Measurements from ENCODE around the gene CDH4.

The CDH4 gene

GRCh38 chr20:61871913-61872312, 619.9 kb downstream of the CDH4 start:
- POLR2A ChIA-PET (ENCODE audit: low non-redundant PET), result no interaction called here
- CTCF ChIA-PET, result no interaction called here
- TF ChIP-seq, protein P1, sequence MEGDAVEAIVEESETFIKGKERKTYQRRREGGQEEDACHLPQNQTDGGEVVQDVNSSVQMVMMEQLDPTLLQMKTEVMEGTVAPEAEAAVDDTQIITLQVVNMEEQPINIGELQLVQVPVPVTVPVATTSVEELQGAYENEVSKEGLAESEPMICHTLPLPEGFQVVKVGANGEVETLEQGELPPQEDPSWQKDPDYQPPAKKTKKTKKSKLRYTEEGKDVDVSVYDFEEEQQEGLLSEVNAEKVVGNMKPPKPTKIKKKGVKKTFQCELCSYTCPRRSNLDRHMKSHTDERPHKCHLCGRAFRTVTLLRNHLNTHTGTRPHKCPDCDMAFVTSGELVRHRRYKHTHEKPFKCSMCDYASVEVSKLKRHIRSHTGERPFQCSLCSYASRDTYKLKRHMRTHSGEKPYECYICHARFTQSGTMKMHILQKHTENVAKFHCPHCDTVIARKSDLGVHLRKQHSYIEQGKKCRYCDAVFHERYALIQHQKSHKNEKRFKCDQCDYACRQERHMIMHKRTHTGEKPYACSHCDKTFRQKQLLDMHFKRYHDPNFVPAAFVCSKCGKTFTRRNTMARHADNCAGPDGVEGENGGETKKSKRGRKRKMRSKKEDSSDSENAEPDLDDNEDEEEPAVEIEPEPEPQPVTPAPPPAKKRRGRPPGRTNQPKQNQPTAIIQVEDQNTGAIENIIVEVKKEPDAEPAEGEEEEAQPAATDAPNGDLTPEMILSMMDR (conservative IDR thresholded peaks at IDR 0.05; ENCODE audit: low read depth), result no peak
- DNase-seq (ENCODE audit: low spot score), result no peak
- no peak overlapping the region for H3K27ac ChIP-seq

DNA sequence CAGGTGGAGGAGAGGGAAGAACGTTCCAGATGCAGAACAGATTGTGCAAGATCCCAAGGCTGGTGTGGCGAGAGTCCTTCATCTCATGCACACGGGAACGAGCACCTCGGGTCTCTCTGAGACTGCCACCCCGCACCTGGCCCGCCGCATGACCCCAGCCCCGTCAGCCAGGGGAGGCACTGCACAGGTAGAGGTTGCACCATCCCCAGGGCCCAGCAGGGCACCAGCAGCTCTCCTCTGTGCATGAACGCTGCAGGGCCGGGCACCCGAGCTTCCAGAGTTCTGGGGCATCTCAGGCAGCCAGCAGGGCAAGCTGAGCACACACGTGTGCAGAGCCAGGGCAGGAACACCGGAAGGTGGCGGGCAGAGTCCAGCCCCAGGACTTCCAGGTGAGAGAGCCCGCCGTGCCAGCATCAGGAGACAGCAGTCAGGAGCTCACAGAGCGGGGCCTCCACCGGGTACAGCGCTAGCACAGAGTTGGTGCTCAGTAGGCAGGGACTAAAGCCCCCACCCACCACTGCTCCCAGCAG, 620.4 kb downstream of the CDH4 start:
- CTCF ChIA-PET, result no interaction called here
- no peak for DNase-seq (ENCODE audit: low spot score)
- TF ChIP-seq, protein P1 (conservative IDR thresholded peaks at IDR 0.05; ENCODE audit: low read depth), result no peak
- POLR2A ChIA-PET (ENCODE audit: low non-redundant PET), result no interaction called here
- no peak overlapping the region for H3K27ac ChIP-seq

DNA sequence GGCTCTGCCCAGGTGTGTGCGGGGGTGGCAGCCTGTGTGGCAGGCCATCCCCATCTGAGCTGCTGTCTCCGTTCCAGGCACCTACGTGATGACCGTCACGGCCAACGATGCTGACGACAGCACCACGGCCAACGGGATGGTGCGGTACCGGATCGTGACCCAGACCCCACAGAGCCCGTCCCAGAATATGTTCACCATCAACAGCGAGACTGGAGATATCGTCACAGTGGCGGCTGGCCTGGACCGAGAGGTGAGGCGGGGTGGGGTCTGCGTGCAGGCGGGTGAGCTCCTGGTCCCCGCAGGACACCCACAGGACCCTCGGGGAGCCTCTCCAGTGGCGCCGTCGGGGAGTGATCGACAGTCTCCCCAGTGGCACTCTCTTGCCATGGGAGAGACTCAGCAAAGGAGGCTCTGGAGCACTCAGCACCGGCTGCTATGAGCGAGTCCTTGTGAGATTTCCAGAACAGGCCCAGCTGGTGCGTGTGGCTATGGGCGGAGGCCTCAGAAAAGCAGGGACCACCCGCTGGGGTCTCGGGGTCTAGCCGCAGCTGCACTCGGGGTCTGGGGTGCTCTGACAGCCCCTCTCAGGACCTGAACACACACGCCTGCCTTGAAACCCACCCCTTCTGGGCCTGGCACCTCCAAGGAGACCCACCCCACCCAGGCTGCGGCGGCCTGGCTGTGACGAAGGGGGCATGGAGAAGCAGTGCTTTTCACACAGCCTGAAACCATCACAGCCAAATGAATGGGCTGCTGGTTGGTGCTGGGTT, 621.8 kb downstream of the CDH4 start:
- DNase-seq (ENCODE audit: low spot score), result no peak
- TF ChIP-seq, protein P1 (conservative IDR thresholded peaks at IDR 0.05; ENCODE audit: low read depth), result no peak
- POLR2A ChIA-PET (ENCODE audit: low non-redundant PET), result no interaction called here
- CTCF ChIA-PET, result interaction anchor here (0.5 to 1.1 kb wide), 6 partner anchors 13 to 501 kb away, joined by 3 to 4 read pairs (median 3); no protein-coding TSS in a partner anchor
- no peak overlapping the region for H3K27ac ChIP-seq

DNA sequence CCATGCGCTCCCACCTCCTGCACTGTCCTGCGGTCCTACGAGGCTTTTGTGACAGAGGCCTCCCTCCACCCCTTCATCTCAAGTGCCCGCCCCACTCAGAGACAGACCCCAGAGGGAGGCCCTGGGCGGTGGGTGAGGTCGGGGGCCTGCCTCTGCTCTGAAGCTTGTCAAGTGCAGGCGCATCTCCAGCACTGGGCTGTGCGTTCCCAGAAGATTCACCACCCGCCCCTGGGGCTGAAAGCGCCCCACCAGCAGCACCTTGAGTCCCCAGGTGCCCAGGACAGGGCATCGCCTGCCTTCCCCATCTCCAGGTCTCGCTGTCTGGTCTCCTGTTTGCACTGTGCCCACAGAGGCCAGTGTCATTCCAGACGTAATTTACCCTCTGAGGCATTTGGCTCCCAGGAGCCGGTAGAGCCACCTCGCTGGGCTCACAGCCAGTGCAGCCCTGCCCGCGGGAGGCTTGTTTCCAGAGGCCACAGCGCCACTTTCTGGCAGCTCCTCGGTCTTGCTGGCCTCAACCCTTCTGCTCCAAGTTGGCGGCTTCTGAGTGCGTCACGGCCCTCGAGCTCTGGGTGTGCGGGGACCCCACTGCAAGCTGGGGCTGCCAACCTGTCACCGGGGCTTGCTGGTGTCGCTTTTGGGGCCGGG, 622.5 kb downstream of the CDH4 start:
- H3K27ac ChIP-seq, result no peak overlapping the region
- DNase-seq (ENCODE audit: low spot score), result peak; percentile 68
- ChIA-PET POLR2A (ENCODE audit: low non-redundant PET) (no interaction called here), CTCF (interaction anchor here (0.5 to 1.1 kb wide), 13 partner anchors 9 to 756 kb away, joined by 3 to 12 read pairs (median 3); no protein-coding TSS in a partner anchor)
- TF ChIP-seq, protein P1 (conservative IDR thresholded peaks at IDR 0.05; ENCODE audit: low read depth), result peak; percentile 46

- ChIA-PET POLR2A (ENCODE audit: low non-redundant PET) (no interaction called here), CTCF (interaction anchor here (0.6 to 2.9 kb wide), 15 partner anchors 8 to 757 kb away, joined by 3 to 15 read pairs (median 3); no protein-coding TSS in a partner anchor)
- no peak for DNase-seq (ENCODE audit: low spot score)
- H3K27ac ChIP-seq, result no peak overlapping the region
- TF ChIP-seq, protein P1 (conservative IDR thresholded peaks at IDR 0.05; ENCODE audit: low read depth), result no peak
Measured at GRCh38 chr20:61875221-61875885, 623.3 kb downstream of the CDH4 start.

- no peak overlapping the region for H3K27ac ChIP-seq
- ChIA-PET POLR2A (ENCODE audit: low non-redundant PET) (no interaction called here), CTCF (interaction anchor here (0.6 to 2.9 kb wide), 3 partner anchors 11 to 76 kb away, joined by 3 to 15 read pairs (median 5); no protein-coding TSS in a partner anchor)
- TF ChIP-seq, protein P1 (conservative IDR thresholded peaks at IDR 0.05; ENCODE audit: low read depth), result no peak
- DNase-seq (ENCODE audit: low spot score), result no peak
Measured at GRCh38 chr20:61875996-61876395, 623.9 kb downstream of the CDH4 start.
